ENCODE results near the gene DUSP8.

Gene DUSP8

DNA sequence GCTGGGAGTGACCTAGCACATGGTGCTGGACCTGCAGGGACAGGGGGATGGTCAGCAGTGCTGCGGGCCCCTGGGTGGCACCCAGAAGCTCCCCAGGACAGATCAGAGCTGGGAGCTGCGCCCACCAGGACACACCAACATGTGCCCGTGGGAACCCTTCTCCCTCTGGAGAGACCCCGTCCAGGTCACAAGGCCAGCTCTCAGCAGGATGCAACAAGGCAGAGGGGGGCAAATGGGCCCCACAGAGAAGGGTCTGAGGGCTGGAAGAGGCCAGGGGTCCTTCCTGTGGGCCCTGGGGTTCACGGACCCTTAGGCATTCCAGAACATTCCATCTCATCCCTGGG, 6.2 kb downstream of the DUSP8 start:
- DNase-seq: no peak

DNA sequence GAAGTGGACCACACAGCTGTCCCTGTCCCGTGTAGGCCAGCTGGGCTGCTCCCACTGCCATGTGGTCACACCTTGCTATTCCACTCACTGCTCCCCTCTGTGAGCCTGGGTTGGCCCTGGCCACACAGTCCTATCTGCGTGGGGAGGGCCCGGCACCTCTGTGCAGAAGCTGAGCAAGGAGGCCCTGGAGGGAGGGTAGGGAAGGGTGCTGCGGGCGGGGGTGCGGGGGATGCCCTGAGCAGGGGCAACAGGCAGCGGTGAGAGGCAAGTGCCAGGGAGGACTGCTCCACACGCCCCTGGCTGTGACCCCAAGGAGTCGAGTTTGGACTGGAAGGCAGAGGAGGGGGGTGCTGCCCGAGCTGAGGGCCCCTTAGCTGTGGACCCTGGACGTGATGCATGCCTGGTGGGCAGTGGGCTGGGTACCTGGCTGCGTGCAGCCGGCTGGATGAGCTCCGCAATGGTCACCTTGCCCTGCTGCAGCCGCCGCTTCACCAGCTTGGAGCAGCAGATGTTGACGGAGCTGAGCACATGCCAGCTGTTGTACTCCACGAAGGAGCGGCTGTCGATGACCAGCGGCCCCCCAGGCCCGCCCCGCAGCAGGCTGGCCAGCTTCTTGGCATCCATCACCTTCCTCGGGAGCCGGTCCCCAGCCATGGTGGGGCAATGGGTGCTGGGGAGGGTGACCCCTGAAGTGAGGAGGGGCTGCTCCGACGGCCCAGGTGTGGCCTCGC, 6.7 kb downstream of the DUSP8 start:
- DNase-seq: no peak

DNA sequence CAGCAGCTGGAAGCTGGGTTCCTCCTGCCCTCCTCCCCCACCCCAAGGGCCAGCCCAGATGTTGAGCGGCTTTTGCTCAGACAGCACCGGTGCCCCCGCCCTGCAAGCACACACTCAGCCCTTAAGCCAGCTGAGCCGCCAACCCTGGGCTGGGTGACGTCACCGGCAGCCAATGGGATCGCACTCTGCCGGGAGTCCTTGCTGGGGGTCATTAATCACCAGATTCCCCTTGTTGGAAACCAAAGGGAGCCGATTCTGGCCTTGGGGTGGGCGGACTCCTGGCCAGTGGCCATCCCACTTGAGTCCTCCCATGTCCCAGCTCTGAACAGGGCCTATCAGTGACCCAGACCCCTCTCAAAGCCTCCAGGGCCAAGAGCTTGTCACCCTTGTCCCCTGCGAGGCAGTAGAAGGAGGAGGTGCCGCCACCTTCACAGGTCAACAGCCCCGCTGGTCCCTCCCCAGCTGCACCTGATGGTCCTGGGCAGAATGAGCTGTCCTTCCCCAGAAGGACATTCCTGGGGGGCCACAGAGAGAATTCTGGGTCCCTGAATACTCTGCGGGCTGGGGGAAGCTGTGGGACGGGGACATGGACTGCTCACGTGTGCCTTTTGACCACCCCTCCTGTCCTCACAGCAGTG, 7.4 kb downstream of the DUSP8 start:
- DNase-seq: no peak

DNA sequence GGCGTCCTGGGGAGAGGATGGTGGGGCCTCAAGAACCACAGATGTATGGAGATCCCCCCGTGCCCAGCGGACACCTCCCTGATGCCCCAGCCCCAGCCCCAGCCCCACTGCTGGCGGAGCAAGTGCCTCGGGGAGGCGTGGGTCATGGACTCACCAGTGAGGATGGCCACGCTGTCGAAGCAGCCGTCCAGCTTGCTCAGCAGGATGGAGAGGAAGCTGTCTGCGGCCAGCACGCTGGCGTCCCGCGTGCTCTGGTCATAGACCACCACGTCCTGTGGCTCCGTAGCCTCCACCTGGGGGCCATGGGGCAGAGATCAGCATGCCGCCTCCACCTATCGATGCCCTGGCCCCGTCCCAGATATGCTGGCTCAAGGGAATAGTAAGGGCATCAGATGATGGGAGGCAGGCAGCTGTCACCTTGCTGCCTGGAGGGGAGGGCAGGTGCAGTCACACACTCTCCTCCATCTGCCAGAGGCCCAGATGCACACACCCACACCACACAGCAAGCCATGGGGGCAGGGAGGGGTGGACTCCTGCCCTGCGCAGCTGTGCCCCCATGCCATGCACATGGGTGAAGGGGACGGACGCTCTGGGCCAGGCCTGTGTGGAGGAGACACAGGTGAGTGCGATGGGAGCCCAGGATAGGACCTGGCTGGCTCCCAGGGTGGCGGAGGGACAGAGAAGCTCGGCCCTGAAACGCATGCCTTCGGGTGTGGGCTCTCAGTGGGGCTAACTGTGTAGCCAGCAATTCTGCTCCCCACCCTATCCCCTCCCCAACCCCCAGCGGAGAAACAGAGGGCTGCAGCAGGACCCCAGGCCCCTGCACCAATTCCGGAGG, 8.2 kb downstream of the DUSP8 start:
- DNase-seq: no peak

DNA sequence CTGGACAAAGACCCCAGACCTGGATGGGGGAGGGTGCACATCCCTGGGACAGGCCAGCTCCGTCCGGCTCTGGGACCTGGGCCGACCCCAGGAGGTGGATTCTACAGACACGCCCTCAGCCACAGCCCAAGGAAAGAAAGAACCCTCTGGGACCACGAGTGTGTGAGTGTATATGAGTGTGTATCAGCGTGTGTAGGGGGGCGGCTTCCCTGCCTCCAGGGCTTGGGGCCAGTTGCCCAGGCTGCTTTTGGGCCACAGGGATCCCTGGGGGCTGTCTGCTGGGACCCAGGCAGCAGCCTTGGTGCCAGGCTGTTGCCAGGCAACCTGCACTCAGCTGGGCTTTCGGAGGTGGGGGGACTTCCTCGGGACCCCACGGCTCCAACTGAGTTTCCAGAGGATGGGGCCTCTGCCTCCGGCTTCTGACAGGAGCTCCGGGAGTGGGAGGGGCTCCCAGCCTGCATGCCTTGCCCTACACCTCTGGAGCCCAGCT, 8.9 kb downstream of the DUSP8 start:
- no peak for DNase-seq

DNA sequence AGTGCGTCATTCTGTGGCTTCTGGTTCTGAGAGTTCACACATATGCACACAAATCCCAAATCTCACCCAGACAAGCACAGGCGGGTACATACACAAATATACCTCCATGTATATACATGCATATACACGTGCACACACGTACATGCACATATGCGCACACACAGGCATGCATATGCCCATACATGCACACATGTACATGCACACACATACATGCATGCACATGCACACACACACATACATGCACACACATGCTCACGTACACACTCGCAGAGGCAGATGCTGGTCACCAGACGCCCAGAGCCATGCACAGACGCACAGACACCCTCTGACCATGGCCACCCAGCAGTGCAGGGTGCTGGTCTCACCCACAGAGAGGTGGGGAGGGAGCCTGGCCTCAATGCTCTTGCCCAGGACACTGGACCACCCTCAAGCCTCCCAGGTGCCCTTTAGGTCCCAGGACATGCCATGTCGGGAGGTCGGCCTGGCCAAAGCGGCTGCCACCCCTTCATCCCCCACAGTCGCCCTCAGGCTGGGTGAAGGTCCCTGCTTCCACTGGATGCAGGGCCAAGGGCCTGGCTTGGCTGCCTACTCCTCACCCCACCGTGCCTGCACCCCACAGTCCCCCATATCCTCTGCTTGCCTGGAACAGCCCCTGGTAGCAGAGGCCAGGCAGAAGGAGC, 9.5 kb downstream of the DUSP8 start:
- no peak for DNase-seq

DNA sequence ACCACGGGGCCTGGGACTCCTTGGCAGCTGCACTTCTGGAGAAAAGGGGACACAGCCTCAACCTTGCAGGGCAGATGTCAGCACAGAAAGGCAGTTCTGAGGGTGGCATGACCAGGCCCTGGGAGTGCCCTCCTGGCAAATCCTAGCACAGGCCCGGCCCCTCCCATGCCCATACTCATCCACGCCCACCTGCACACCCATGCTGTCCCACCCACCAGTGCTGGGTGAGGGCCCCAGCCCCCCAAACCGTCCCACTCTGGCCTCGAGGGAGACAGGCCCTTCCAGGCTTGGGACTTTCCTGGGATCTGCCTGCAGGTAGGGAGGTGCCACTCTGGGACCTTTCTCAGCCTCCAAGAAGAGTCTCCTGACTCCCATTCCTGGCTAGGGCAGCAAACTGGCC, 10.1 kb downstream of the DUSP8 start:
- DNase-seq: no peak

DNA sequence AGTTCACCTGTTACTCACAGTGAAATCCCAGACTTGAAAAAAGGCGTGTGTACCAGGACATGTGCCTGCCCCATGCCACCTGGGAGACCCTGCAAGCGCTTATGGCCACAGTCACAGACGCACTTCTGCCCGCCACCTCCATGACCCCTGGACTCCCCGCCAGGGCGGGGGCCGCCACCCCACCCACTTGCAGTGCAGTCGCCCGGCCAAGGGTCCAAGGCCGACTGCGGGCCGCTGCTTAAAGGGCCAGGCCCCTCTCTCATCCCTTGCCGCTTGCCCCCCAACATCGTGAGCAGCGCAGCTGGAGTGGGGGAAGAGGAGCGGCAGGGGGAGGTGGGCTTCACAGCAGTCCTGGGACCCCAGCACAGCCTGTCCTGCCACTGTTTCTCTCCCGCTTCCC, 10.8 kb downstream of the DUSP8 start:
- DNase-seq: no peak

DNA sequence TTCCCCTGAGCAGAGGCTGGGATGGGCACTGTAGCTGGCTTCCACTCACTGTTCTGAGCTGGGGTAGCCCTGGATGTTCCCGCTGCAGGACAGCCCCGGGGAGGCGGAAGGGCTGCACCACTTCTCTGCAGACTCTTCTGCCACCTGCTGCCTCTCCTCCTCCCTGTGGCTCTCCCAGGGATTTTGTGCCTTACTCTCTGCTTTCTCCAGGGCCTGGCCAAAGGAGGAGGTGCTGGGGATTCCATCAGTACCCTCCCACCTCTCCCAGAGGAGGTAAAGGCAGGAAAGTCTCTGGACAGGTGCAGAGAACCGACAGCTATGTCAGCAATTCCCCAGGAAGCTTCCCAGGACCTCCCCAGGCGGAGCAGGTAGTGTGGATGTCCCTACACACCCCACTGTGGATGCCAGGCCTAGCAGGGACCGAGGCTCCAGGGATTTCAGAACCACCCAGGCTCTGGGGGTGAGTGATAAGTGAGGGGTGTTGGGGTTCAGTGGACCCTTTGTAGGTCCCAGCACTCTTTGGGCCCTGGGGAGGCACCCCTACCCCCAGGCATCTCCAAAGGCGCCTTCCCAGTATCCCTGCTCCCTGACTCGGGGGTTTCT, 11.3 kb downstream of the DUSP8 start:
- DNase-seq: no peak

DNA sequence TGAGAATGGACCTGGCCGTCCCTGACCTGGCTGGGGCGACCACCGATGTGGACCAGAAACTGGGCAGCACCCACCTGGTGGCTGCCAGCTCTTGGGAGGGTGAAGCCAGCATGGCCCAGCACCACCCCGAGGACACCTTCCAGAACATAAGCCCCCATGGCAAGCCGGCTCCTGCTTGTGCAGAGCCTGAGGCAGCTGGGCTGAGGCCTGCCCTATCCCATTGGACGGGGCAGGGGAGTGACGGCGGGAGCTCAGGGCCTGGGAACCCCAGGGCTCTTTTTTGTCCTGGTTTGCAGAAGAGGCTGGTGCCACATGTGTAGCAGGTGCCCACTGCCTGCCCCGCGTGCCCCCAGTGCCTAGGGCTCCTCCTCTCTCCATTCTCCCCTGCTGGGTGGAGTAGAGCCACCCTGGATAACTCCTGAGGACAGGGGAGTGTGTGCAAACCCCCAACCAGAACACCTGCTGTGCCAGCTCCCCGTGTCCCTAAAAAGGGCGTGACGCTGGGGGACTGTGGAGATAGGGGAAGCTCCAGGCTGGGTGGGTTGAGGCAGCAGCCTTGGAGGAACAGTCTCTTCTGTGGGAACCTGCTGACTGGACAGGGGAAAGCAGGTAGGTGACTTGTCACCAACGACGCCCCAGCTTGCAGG, 11.9 kb downstream of the DUSP8 start:
- DNase-seq: no peak

DNA sequence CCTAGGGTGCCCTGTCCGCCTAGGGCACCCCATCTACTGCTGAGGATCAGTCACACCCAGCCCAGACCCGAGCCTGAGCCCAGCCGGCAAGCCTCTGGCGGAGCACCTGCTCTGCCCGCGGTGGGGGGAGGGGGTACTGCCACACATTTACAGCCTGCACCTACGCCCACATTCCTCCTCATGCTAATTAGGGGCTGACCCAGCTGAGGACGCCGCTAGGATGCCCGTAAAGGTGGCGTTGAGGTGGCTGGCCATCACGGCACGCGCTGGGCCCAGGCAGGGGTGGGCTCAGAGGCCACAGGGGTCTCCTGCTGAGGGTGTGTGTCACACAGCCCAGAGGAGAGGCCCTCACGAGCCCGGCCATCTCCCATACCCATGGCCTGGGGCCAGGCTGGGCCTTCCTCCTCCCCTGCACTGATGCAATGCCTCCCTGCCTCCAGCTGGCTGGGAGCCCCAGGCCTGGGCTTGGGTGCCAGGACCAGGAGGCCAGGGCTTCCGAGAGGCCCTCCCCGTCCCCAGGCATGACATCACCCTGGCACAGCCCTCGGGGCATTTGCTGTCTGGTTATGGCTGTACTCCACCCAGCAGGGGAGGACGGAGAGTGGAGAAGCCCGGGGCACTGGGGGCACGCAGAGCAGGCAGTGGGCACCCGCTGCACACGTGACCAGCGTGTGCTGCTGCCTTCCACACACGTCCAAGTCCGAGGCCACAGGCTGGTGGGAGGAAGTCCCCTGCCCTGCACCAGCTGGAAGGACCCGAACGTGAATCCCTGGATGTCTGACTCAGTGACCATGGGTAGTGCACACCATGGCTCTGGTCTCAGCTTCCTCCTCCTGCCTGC, 12.7 kb downstream of the DUSP8 start:
- DNase-seq: no peak

DNA sequence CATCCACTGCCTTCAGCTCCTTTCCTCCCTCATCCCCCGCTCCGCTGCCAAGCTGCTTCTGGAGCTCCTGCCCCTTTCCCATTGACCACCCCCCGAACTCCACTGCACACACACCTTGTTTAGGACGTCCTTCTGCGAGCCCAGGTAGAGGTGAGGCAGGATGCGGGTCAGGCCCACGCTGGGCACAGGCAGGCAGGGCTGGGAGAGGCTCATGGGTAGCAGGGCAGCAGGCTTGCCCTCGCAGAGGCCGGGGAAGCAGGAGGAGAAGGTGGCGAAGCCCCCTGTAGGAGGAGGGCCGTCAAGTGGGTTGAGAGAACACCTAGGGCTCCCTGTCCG, 13.3 kb downstream of the DUSP8 start:
- no peak for DNase-seq

DNA sequence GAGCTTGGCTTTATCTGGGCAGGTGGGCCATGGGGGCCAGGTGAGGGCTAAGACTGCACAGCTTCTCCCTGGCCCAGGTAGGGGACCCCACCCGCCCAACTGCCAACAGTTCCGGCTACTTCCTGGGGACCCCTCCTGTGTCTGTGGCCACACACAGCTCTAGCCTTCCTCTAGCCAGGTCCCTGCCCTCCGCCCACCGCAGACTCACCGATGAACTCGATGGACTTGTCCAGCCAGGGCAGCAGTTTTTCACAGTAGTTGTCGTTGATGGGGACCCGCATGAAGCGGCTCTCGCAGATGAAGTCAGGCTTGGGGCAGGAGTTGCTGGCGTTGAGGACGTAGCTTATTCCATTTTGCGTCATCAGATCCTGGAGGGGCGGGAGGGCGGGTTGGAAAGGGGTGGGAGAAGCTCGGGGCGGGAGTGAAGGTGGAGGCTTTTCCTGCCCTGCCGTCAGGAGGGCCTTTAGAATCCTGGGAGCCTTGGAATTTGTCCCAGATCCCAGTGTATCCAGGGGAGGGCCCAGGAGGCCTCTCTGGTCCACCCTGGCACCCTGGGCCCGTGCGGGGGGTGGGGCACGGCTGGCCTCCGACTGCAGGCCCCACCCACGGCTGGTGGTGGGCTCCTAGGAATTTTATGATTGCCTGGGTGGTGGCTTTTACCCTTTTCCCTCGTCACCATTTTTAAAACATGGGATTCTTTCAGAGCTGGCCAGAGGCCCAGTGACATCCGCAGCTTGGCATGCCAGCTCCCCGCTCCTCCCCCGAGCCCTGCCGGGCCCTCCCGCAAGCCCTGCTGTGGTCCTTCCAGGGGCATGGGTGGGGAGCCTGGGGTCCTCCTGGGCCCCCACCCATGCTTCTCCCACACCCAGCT, 13.9 kb downstream of the DUSP8 start:
- DNase-seq: no peak

DNA sequence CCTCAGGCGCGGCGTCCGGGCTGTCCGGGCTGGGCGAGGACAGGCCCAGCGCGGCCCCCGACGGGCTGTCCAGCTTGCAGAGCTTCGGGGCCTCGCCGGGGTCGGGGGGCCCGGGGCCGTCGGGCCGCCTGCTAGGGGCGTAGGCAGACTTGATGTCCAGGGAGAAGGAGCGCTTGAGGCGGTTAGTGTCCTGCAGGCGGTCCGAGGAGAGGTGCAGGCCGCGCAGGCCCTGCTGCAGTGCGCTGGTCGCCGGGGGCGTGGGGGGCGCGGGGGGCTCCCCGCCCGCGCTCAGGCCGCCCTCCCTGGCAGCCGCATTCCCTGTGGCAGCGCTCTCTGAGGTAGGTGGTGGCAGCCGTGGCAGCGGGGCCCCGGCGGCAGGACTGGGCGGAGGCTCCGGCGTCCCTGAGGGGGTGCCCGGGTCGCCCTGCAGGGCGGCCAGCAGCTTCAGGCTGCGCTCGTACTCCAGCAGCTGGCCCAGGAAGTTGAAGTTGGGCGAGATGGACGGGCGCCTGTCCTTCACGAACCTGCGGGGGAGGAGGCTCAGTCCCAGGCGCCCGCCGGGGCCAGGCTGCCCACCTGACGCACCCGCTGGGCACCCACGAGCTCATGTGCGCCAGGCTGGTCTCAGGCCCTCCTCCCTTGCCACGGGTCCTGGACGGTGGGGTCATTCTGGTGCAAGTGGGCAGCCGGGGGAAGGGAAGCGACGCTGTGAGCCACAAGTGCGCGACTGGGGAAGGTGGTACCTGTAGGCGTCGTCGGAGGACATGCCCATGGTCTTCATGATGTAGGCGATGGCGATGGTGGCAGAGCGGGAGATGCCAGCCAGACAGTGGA, 14.8 kb downstream of the DUSP8 start:
- DNase-seq: no peak

DNA sequence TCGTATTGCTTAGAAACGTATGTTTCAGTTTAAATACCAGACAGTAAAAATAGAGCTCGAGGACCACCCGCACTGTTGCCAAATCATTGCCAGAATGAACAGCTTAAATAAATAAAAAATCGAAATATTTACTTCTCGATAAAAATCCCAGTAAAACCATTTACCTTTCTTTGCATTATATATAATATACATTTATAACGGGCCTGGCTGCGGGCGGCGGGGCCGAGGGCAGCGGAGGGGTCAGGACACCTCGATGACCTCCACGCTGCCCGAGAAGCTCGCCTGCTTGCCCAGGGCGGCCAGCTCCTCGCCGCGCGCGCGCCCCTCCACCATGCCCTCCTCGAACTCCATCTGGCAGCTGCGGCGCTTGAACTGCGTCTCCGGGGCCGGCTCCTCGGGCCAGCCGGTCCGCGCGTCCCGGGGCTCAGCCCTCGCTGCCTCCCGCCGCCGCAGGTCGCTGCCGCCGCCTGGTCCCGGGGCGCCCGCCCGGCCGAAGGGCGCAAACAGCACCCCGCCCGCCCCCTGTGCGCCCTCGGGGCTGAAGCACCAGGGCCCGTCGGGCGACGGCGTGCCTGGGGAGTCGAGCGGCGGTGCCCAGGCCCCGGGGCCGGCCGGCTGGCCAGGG, 15.7 kb downstream of the DUSP8 start:
- DNase-seq: peak in 1 of 5 donors; percentile 13

DNA sequence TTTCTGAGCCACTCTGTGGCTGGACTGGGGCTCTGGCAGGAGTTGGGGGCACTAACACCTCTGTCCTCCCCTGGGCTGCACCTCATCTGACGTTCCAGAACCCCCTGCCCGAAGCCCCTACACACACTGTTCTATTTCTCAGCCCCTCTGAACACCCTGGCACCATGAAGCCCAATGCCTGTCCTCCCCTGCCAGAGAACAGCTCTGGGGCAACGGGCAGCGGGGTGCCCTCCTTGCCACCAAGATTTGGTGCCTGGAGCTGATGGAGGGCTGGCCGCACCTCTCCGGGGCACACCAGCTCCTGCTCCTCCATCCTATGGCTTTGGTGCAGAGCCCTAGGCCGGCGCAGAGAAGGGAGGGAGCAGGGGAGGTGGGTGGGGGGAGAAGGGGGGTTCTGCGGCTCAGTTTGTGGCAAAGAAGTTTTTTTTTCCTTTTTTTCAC, 16.3 kb downstream of the DUSP8 start:
- DNase-seq: no peak

DNA sequence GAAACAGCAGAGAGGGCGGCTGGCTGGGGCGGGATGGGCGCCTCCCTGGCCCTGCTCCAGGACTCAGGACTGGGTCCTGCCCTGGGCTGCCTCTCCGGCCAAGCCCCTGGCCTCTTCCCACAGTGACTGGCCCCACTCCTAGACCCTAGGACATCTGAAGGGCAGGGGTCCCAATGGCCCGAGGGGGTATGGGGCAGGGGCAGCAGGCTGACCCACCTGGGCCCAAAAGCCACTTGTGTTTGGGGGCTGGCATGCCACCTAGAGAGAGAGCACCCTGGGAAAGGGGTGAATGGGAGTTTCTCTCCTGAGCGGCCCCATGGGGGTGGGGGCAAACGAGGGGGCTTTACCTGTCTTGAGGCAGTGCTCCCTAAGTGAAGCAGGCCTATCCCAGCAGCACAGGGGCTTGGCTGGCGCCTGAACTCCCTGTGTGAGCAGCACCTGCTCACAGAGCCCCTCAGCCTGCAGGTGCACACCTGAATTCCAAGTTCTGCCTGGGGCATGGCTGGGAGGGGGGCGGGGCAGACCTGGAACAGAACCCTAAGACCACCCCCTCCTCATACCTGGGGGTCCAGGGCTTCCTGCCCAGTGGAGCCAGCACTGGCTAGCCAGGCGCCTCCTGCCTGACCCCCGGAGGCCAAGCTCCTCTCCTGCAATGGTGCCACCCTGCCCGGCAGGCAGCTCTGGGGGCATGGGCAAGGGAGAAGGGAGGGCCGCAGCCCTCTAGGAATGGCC, 16.9 kb downstream of the DUSP8 start:
- peak in 1 of 5 donors; percentile 13 for DNase-seq
